SJCRH30 (cell line): ENCODE data around the gene BCOR. TPM values are rescaled to one million over a fixed set of nuclear protein-coding genes. Genes with fewer than 3 reads are reported as not detected.

Experiments used
- DNase-seq, 2 experiments: peaks; one replicate each; pipeline ENCODE4 v3.0.0-alpha.2; 2015 to 2020
- H3K27ac ChIP-seq: fragments of 250-450 bp; sonication (Bioruptor Pico); 2 replicates; pipeline ENCODE4 v1.5.1; 2020; ENCODE audit warnings: mild to moderate bottlenecking, moderate library complexity
- H3K27me3 ChIP-seq: fragments of 250-450 bp; sonication (Bioruptor Pico); 2 replicates; pipeline ENCODE4 v1.5.1; 2020; ENCODE audit warnings: mild to moderate bottlenecking, moderate library complexity
- H3K36me3 ChIP-seq: fragments of 250-450 bp; sonication (Bioruptor Pico); 2 replicates; pipeline ENCODE4 v1.5.1; 2020; ENCODE audit warnings: mild to moderate bottlenecking, moderate library complexity
- H3K4me1 ChIP-seq: fragments of 250-450 bp; sonication (Bioruptor Pico); 2 replicates; pipeline ENCODE4 v1.5.1; 2020; ENCODE audit warnings: mild to moderate bottlenecking, moderate library complexity
- H3K4me3 ChIP-seq: fragments of 250-450 bp; sonication (Bioruptor Pico); 2 replicates; pipeline ENCODE4 v1.5.1; 2020; ENCODE audit warnings: mild to moderate bottlenecking, moderate library complexity
- H3K9me3 ChIP-seq: fragments of 250-450 bp; sonication (Bioruptor Pico); replicated peaks from 2 replicates; pipeline ENCODE4 v1.5.1; 2020; ENCODE audit warnings: mild to moderate bottlenecking, moderate library complexity
- total RNA-seq: library from RNA; depleted of rRNA; stranded (reverse); fragments of >200 nt; shearing (Covaris generic); gene quantifications from 2 replicates; pipeline ENCODE4 v1.2.3, GENCODE V29; 2014; rRNA removed

BCOR gene
- 62.5 and 64.8 TPM in 2 replicates for total RNA-seq

GRCh38 chrX:40097504-40098263 lies at the start of gene BCOR:
TSS of gene BCOR (minus strand) at chrX:40097958. CDS start at chrX:40077929, 20,029 bp downstream.
- H3K4me3 ChIP-seq: peak within 1 kb of the TSS; percentile 82
- H3K9me3 ChIP-seq: no peaks in the 10 kb centered on the region
- H3K27me3 ChIP-seq: no peaks in the 10 kb centered on the region
- H3K27ac ChIP-seq: peak within 1 kb of the TSS; percentile 85
- peak; percentile 66 to 70 for DNase-seq
- H3K36me3 ChIP-seq: 0 out of 2 replicates have a peak, but pooled peaks cover 3% of the 10 kb centered on the region
- H3K4me1 ChIP-seq: no peaks in the 10 kb centered on the region

- peaks cover 9% of the 10 kb centered on the region for H3K4me1 ChIP-seq
- peaks cover 3% of the 10 kb centered on the region; the same call in 1 of the 2 replicates for H3K36me3 ChIP-seq
- H3K4me3 ChIP-seq: peak overlapping the region; percentile 81
- H3K9me3 ChIP-seq: no peaks in the 10 kb centered on the region
- no peaks in the 10 kb centered on the region for H3K27me3 ChIP-seq
- H3K27ac ChIP-seq: no peak overlapping the region; the same call in 1 of the 2 replicates
- DNase-seq: no peak
Measured at GRCh38 chrX:40147126-40147952, 49.6 kb upstream of the BCOR start.

- Histone ChIP-seq H3K9me3 (no peaks in the 10 kb centered on the region), H3K4me1 (peaks cover 9% of the 10 kb centered on the region), H3K27me3 (no peaks in the 10 kb centered on the region), H3K4me3 (peak overlapping the region; percentile 81), H3K36me3 (peaks cover 3% of the 10 kb centered on the region; the same call in 1 of the 2 replicates), H3K27ac (peak overlapping the region; percentile 89)
- DNase-seq: peak; percentile 50 to 63
Measured at GRCh38 chrX:40146262-40147125, 48.7 kb upstream of the BCOR start.

- Histone ChIP-seq H3K4me1 (peaks cover 5% of the 10 kb centered on the region), H3K36me3 (peaks cover 3% of the 10 kb centered on the region; the same call in 1 of the 2 replicates), H3K27me3 (no peaks in the 10 kb centered on the region), H3K27ac (peak overlapping the region; percentile 89), H3K4me3 (peak overlapping the region; percentile 81), H3K9me3 (no peaks in the 10 kb centered on the region)
- peak; percentile 13 to 24 for DNase-seq
Measured at GRCh38 chrX:40145923-40146261, 48.1 kb upstream of the BCOR start.

GRCh38 chrX:40145001-40145922 lies 47.5 kb upstream of the BCOR start:
- peak overlapping the region; percentile 81 for H3K4me3 ChIP-seq
- DNase-seq: peak; percentile 40 to 48
- no peaks in the 10 kb centered on the region; the same call in 1 of the 2 replicates for H3K4me1 ChIP-seq
- no peaks in the 10 kb centered on the region for H3K9me3 ChIP-seq
- H3K27ac ChIP-seq: peak overlapping the region; percentile 89
- no peaks in the 10 kb centered on the region for H3K27me3 ChIP-seq
- peaks cover 3% of the 10 kb centered on the region; the same call in 1 of the 2 replicates for H3K36me3 ChIP-seq

GRCh38 chrX:40144576-40144975 lies 46.8 kb upstream of the BCOR start:
- H3K27me3 ChIP-seq: no peaks in the 10 kb centered on the region
- peak overlapping the region; percentile 81 for H3K4me3 ChIP-seq
- no peak overlapping the region; the same call in 1 of the 2 replicates for H3K27ac ChIP-seq
- no peaks in the 10 kb centered on the region; the same call in 1 of the 2 replicates for H3K4me1 ChIP-seq
- no peaks in the 10 kb centered on the region for H3K9me3 ChIP-seq
- peak in 1 of 2 experiments; percentile 11 for DNase-seq
- H3K36me3 ChIP-seq: peaks cover 3% of the 10 kb centered on the region; the same call in 1 of the 2 replicates

- Histone ChIP-seq H3K4me1 (no peaks in the 10 kb centered on the region; the same call in 1 of the 2 replicates), H3K27me3 (no peaks in the 10 kb centered on the region)
Measured at GRCh38 chrX:40143987-40144386, 46.2 kb upstream of the BCOR start.

GRCh38 chrX:40143001-40143400 lies 45.2 kb upstream of the BCOR start:
- H3K36me3 ChIP-seq: peaks cover 3% of the 10 kb centered on the region; the same call in 1 of the 2 replicates
- no peaks in the 10 kb centered on the region for H3K4me1 ChIP-seq
- H3K27me3 ChIP-seq: no peaks in the 10 kb centered on the region
- no peak overlapping the region for H3K4me3 ChIP-seq
- no peaks in the 10 kb centered on the region for H3K9me3 ChIP-seq
- no peak overlapping the region for H3K27ac ChIP-seq
- DNase-seq: no peak

More at GRCh38 chrX:40143987-40144386, 46.2 kb upstream of the BCOR start:
- H3K36me3 ChIP-seq: peaks cover 3% of the 10 kb centered on the region; the same call in 1 of the 2 replicates
- no peaks in the 10 kb centered on the region for H3K9me3 ChIP-seq
- DNase-seq: no peak
- H3K27ac ChIP-seq: no peak overlapping the region
- no peak overlapping the region for H3K4me3 ChIP-seq

- Histone ChIP-seq H3K4me1 (no peaks in the 10 kb centered on the region), H3K36me3 (peaks cover 3% of the 10 kb centered on the region; the same call in 1 of the 2 replicates), H3K27me3 (no peaks in the 10 kb centered on the region), H3K27ac (no peak overlapping the region), H3K9me3 (no peaks in the 10 kb centered on the region), H3K4me3 (no peak overlapping the region)
- no peak for DNase-seq
Measured at GRCh38 chrX:40142417-40142816, 44.7 kb upstream of the BCOR start.

GRCh38 chrX:40140706-40141499 lies 43.1 kb upstream of the BCOR start:
- Histone ChIP-seq H3K36me3 (peaks cover 3% of the 10 kb centered on the region; the same call in 1 of the 2 replicates), H3K4me1 (no peaks in the 10 kb centered on the region), H3K4me3 (no peak overlapping the region), H3K9me3 (no peaks in the 10 kb centered on the region), H3K27me3 (no peaks in the 10 kb centered on the region), H3K27ac (no peak overlapping the region)
- peak in 1 of 2 experiments; percentile 41 for DNase-seq

GRCh38 chrX:40132751-40133150 lies 35.0 kb upstream of the BCOR start:
- H3K9me3 ChIP-seq: no peaks in the 10 kb centered on the region
- H3K27me3 ChIP-seq: no peaks in the 10 kb centered on the region
- H3K36me3 ChIP-seq: no peaks in the 10 kb centered on the region
- no peak for DNase-seq
- peaks cover 3% of the 10 kb centered on the region; the same call in 1 of the 2 replicates for H3K4me1 ChIP-seq
- H3K4me3 ChIP-seq: no peak overlapping the region
- no peak overlapping the region for H3K27ac ChIP-seq

- Histone ChIP-seq H3K27ac (no peak overlapping the region), H3K27me3 (no peaks in the 10 kb centered on the region)
Measured at GRCh38 chrX:40131654-40132337, 34.0 kb upstream of the BCOR start.

More at GRCh38 chrX:40131654-40132337, 34.0 kb upstream of the BCOR start:
- peak; percentile 9 to 48 for DNase-seq
- Histone ChIP-seq H3K36me3 (no peaks in the 10 kb centered on the region), H3K9me3 (no peaks in the 10 kb centered on the region), H3K4me3 (no peak overlapping the region), H3K4me1 (peaks cover 5% of the 10 kb centered on the region)
